ENCODE results near the gene EIF4E1B.
"Not testable (repeated sequence)": the region's sequence is repeated elsewhere in the genome, so short reads cannot be mapped to it uniquely, and the experiment has no call there.

Gene EIF4E1B

GRCh38 chr5:176629853-176630680 lies at the start of gene EIF4E1B, which contains the start of gene SNCB:
EIF4E1B (plus strand) TSS chr5:176630675; CDS start chr5:176642788, 12,113 bp downstream.
SNCB (minus strand) TSS chr5:176630534; CDS start chr5:176629654, 880 bp downstream.
- peak; percentile 46 for DNase-seq

DNA sequence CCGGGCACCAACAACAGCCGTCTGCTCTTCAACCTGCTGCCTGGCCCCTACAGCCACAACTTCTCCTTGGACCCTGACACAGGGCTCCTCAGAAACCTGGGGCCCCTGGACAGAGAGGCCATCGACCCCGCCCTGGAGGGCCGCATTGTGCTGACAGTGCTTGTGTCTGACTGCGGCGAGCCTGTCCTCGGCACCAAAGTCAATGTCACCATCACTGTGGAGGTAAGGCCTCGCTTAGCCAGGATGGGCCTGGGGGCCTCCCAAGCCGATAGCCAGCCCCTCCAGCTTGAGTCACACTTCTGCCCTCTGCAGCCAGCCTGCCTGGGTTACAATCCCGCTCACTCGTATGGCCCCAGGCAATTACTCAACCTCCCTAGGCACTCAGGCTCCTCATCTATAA lies 49.1 kb upstream of the EIF4E1B start:
- DNase-seq: no peak

- no peak for DNase-seq
Measured at GRCh38 chr5:176583076-176583475, 47.4 kb upstream of the EIF4E1B start.

DNA sequence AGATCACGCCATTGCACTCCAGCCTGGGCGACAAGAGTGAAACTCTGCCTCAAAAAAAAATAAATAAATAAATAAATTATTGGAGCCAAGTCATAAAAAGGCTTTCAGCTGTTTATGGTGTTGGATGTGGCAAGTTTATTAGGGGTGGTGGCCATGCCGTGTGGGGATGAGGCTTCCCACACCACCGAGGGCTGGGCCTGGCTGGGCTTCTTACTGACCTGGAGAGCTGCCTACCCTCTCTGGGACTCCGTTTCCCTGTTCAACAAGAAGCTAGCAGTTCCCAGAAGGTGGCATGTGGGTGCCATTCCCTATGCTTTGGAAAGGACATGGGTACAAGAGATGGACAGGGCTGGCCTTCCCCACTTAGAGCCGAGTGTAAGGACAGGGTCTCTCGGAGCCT lies 43.1 kb upstream of the EIF4E1B start:
- no peak for DNase-seq

DNA sequence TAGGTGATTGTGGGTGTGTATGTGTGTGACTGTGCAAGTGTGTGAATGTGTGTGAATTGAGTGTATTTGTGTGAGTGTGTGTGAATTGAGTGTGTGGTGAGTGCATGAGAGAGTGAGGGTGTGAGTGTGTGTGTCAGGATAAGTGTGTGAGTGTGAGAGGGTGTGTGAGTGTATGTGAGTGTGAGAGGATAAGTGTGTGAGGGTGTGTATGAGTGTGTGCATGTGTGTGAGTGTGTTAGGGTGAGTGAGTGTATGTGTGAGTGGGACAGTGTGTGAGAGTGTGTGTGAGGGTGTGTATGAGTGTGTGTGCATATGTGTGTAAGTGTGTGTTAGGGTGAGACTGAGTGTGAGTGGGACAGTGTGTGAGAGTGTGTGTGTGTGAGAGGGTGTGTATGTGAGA lies 42.2 kb upstream of the EIF4E1B start:
- DNase-seq: no peak

- no peak for DNase-seq
Measured at GRCh38 chr5:176589039-176589769, 41.3 kb upstream of the EIF4E1B start.

- no peak for DNase-seq
Measured at GRCh38 chr5:176590035-176590717, 40.3 kb upstream of the EIF4E1B start.

GRCh38 chr5:176591667-176592066 lies 38.8 kb upstream of the EIF4E1B start:
- not testable (repeated sequence) for DNase-seq

- no peak for DNase-seq
Measured at GRCh38 chr5:176592573-176592972, 37.9 kb upstream of the EIF4E1B start.

GRCh38 chr5:176593273-176593869 lies 37.1 kb upstream of the EIF4E1B start:
- no peak for DNase-seq

DNA sequence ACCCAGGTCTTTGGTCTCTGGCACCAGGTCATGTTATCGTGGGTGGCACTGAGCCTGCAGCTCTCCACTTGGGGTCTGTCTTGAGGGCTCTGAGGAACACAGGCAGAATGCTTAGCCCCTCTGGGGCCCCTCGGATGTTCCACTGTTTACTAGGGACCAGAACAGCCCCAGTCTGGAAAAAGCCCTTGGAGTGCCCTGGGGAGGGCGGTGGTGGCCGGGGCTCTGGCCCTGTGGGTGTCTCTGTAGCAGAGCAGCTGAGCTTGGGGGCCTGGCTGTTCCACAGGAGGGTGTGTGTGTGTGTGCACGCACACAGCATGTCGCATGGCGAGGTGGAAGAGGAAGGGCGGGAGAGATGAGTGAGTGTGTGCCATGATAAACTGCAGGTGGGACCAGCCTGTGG lies 35.9 kb upstream of the EIF4E1B start:
- DNase-seq: no peak

- no peak for DNase-seq
Measured at GRCh38 chr5:176595386-176595943, 35.0 kb upstream of the EIF4E1B start.

GRCh38 chr5:176596069-176596644 lies 34.3 kb upstream of the EIF4E1B start:
- DNase-seq: no peak

DNA sequence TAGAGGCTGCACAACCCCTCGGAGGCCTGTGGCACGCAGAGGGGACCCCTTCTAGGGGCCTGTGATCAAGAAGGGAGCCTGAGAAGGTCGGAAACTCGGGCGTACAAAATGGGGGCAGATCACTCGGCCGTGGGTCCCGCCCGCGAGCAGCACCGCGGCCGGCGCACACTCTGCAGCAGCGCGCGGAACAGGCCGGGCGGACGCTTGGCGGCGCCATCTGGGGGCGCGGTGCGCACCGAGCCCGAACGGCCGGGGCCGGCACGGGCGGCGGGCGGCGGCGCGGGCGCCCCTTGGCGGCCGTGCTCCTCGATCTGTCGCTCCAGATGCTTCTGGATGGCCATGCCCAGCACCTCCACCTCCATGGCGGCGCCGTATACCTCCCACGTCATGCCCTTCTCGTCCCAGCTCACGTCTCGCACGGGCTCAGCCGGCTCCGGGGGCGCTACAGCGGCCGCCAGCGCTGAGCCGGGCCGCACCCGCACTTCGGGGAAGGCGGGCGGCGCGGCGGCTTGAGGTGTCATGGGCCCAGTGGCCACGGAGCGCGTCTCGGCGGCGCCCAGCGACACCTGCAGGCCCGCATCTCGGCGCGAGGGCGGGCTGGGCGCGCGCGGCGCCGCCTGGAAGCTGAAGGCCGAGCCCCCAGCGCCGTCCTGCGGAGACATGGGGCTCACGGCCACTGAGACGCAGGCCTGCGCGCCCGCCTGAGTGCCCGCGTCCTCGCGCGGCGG lies 33.6 kb upstream of the EIF4E1B start:
- DNase-seq: peak; percentile 37

DNA sequence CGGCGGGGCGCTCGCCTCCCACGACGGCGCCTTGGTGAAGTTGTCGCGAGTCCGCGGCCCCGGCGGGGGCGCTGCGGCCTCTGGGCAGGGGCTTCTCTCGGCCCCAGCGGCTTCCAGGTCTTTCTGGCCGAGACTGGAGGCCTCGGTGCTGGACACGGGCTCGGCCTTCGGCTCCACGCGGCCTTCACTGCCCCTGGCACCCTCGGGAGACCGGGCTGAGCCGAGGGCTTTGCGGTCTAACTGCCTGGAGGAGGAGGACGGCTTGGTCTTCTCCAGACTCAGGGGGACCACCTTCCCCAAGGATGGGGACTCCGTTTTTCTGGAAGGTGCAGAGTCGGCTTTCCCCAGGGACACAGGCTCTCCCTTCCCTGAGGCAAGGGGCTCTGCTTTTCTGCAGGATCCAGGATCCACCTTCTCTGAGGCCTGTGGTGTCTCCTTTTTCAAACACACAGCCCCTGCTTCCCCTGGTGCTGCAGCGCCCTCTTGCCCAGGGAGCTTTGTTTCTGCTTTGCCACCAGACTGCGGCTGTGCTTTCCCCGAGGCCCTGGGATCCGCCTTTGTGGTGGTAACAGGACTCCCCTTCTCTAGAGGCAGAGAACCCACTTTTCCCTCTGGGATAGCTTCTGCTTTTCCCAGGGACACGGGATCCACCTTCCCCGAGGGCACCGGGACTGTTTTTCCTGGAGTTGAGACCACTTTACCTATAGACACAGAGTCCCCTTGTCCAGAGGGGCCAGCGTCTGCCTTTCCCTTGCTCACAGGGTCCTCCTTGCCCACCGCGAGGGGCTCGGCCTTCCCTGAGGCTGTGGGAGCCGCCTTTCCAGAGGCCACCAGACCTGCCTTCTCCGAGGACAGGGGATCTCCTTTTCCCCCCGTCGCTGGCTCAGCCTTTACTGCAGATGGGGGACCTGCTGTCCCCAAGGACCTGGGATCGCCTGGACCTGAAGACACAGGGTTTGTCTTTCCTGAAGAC lies 32.8 kb upstream of the EIF4E1B start:
- DNase-seq: no peak

DNA sequence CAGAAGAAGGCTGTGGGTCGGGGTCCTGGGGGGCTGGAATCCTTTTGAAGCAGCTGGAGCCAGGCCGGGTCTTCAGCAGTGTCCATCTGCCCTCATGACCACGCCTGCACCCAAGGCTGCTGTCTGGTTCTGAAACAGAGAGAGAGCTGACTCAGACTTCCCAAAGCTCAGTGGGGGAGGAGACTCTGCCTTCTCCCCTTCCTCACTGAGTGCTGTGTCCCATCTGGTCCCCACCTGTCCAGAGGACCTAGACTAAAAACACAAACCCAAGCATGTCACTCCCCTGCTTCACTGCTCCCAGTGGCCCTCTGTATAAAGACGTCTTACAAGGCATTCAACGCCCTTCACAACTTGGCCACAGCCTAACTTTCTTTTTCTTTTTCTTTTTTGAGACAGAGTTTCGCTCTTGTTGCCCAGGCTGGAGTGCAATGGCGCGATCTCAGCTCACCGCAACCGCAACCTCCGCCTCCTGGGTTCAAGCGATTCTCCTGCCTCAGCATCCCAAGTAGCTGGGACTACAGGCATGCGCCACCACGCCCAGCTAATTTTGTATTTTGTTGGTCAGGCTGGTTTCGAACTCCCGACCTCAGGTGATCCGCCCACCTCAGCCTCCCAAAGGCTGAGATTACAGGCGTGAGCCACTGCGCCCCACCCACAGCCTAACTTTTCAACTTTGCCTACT lies 30.6 kb upstream of the EIF4E1B start:
- not testable (repeated sequence) for DNase-seq

- no peak for DNase-seq
Measured at GRCh38 chr5:176601901-176602482, 28.5 kb upstream of the EIF4E1B start.

DNA sequence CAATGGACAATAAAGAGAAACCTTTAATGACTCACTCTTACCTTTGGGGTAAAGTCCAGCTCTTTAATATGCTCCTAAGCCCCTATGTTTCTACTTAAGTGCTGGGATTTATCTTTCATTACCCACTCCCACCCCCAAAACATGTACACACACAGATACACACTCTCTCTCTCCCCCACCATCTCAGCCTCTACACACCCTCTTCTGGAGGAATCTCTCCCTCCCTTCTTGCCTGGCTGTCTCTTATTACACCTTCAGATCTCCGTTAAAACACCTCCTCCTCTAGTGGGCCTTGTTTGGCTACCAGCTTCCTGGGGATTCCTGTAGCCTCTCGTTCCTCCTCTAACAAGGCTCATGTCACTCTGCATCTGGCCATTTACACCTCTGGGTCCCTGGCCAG lies 27.4 kb upstream of the EIF4E1B start:
- no peak for DNase-seq

GRCh38 chr5:176606032-176606431 lies 24.4 kb upstream of the EIF4E1B start:
- no peak for DNase-seq

All from fibroblast of skin of right biceps (primary cell).